B cell (primary cell): ENCODE results near the gene KCNH1. TPM values are rescaled to one million over a fixed set of nuclear protein-coding genes. Genes with fewer than 3 reads are reported as not detected.

Source experiments
- ATAC-seq: fragments of 200-7000 bp; cut with Tn5 transposase; one replicate; pipeline ENCODE4 v1.10.0; 2021; ENCODE audit warnings: low read depth, mild to moderate bottlenecking, moderate number of reproducible peaks, moderate library complexity
- CTCF ChIA-PET: fragments of 350-600 bp; sonication (Branson Sonifier 250); formaldehyde crosslinking; loops from one replicate; lab custom pipeline; 2021; ENCODE audit warnings: antibody characterized with exemption, inconsistent platforms; lab: Charles Lee
- POLR2A ChIA-PET: fragments of 350-600 bp; sonication (Branson Sonifier 250); formaldehyde crosslinking; loops from one replicate; lab custom pipeline; 2021; ENCODE audit warnings: antibody characterized with exemption; lab: Charles Lee
- DNase-seq: peaks from one replicate; pipeline ENCODE4 v3.0.0; 2013
- H2AFZ ChIP-seq: 2 replicates; pipeline ENCODE4 v1.6.1; 2012; ENCODE audit warnings: mild to moderate bottlenecking, low read depth, low read length; ENCODE audit not compliant: insufficient read depth, poor library complexity, severe bottlenecking
- H3K27ac ChIP-seq, 2 donors: 1 replicate in 1 of 2; 2 replicates in 1 of 2; pipeline ENCODE4 v1.5.1; 2012 to 2013; ENCODE audit warnings: low read length in 2 of 2, mild to moderate bottlenecking in 2 of 2, moderate library complexity in 1 of 2
- H3K27me3 ChIP-seq, 4 experiments: fragments of 200-600 bp in 1 of 4; sonication (generic) in 1 of 4; replicated peaks in 1 of 4; 1 replicate in 2 of 4; 2 replicates in 2 of 4; pipeline versions ENCODE4 v1.6.1 to v1.7.0; 2013 to 2016; ENCODE audit warnings: low read length in 3 of 4, mild to moderate bottlenecking in 2 of 4, mixed read lengths in 1 of 4, moderate library complexity in 1 of 4; ENCODE audit not compliant: insufficient read depth in 4 of 4, control insufficient read depth in 3 of 4; ENCODE audit errors: control extremely low read depth in 1 of 4
- H3K36me3 ChIP-seq, 2 experiments: replicated peaks in 1 of 2; 1 replicate in 1 of 2; 2 replicates in 1 of 2; pipeline versions ENCODE4 v1.6.1 to v1.7.1; 2013; ENCODE audit warnings: low read length in 1 of 2; ENCODE audit not compliant: insufficient read depth in 2 of 2, control insufficient read depth in 1 of 2; ENCODE audit errors: control extremely low read depth in 1 of 2, extremely low read depth in 1 of 2
- H3K4me1 ChIP-seq, 2 donors: fragments of 200-600 bp in 1 of 2; sonication (generic) in 1 of 2; 1 replicate in 1 of 2; 2 replicates in 1 of 2; pipeline versions ENCODE4 v1.5.1 to v1.6.1; 2013 to 2017; ENCODE audit warnings: low read length in 2 of 2; ENCODE audit not compliant: control insufficient read depth in 2 of 2, insufficient read depth in 2 of 2
- H3K4me2 ChIP-seq: replicated peaks from 2 replicates; pipeline ENCODE3; 2012; ENCODE audit warnings: mild to moderate bottlenecking, low read depth, low read length; ENCODE audit not compliant: poor library complexity, severe bottlenecking
- H3K4me3 ChIP-seq, 5 experiments: fragments of 200-600 bp in 1 of 5; sonication (generic) in 1 of 5; 1 replicate in 3 of 5; 2 replicates in 2 of 5; pipeline versions ENCODE4 v1.5.1 to v1.7.0; 2011 to 2016; ENCODE audit warnings: low read length in 4 of 5, mild to moderate bottlenecking in 4 of 5, low read depth in 2 of 5, control low read depth in 1 of 5, moderate library complexity in 1 of 5; ENCODE audit not compliant: insufficient read depth in 1 of 5; ENCODE audit errors: control extremely low read depth in 1 of 5, extremely low read depth in 1 of 5
- H3K79me2 ChIP-seq: fragments of 200-600 bp; sonication (generic); one replicate; pipeline ENCODE4 v1.6.0; 2016; ENCODE audit warnings: low read length; ENCODE audit not compliant: control insufficient read depth, insufficient read depth
- H3K9ac ChIP-seq: fragments of 200-600 bp; sonication (generic); 2 replicates; pipeline ENCODE4 v1.6.1; 2017; ENCODE audit warnings: mild to moderate bottlenecking, low read length, moderate library complexity
- H3K9me3 ChIP-seq, 3 donors: one replicate each; pipeline versions ENCODE4 v1.6.1 to v1.7.1; 2013; ENCODE audit warnings: low read length in 2 of 3; ENCODE audit not compliant: control insufficient read depth in 2 of 3, insufficient read depth in 1 of 3; ENCODE audit errors: control extremely low read depth in 1 of 3
- H4K20me1 ChIP-seq: 2 replicates; pipeline ENCODE4 v1.6.0; 2012; ENCODE audit warnings: mild to moderate bottlenecking, low read length; ENCODE audit not compliant: insufficient read depth, control insufficient read depth, poor library complexity, severe bottlenecking
- H3K27ac Mint-ChIP-seq: one replicate; pipeline ENCODE4 v1.8.0; 2021; ENCODE audit warnings: mixed read lengths
- H3K27me3 Mint-ChIP-seq: one replicate; pipeline ENCODE4 v1.8.0; 2021; ENCODE audit warnings: mixed read lengths
- H3K4me1 Mint-ChIP-seq: one replicate; pipeline ENCODE4 v1.8.0; 2021; ENCODE audit warnings: mixed read lengths
- H3K4me3 Mint-ChIP-seq: one replicate; pipeline ENCODE4 v1.8.0; 2021; ENCODE audit warnings: mixed read lengths
- H3K9me3 Mint-ChIP-seq: one replicate; pipeline ENCODE4 v1.8.0; 2022; ENCODE audit warnings: mixed read lengths; ENCODE audit not compliant: insufficient read depth
- CTCF ChIP-seq: fragments of 200-600 bp; IDR thresholded peaks from one replicate; pipeline ENCODE4 v1.8.0; 2022; ENCODE audit warnings: antibody characterized with exemption, mild to moderate bottlenecking
- EZH2 ChIP-seq: IDR thresholded peaks from 2 replicates; pipeline ENCODE4 v1.6.1; 2012; ENCODE audit warnings: borderline replicate concordance, low read depth, mild to moderate bottlenecking, moderate library complexity, low read length; ENCODE audit not compliant: insufficient read depth, poor library complexity, severe bottlenecking
- WGBS: methylation state at CpG from one replicate; pipeline ENCODE4 v1.1.5; 2013; ENCODE audit warnings: missing lambda C conversion rate; ENCODE audit not compliant: insufficient coverage; 5-methylcytosine and 5-hydroxymethylcytosine counted together
- intact Hi-C: fragments of 100-400 bp; cut with micrococcal nuclease; formaldehyde crosslinking; loops from one replicate; pipeline ENCODE4 v1.10.0; 2022
- polyA plus RNA-seq: library from polyadenylated mRNA; depleted of rRNA; stranded (reverse); fragments of >200 nt; gene quantifications from 2 replicates; pipeline ENCODE4 v1.2.3, GENCODE V29; 2012
- total RNA-seq, 2 donors: library from RNA; stranded (reverse); fragments of 120-200 nt in 1 of 2; gene quantifications; 1 replicate in 1 of 2; 2 replicates in 1 of 2; pipeline versions ENCODE4 v1.2.3 to v1.2.4, GENCODE V29; 2013 to 2022

The KCNH1 gene
- total and polyA plus RNA-seq, 2 donors (not counting 1 experiment from before 2014, with no cell fraction given): not detected

DNA sequence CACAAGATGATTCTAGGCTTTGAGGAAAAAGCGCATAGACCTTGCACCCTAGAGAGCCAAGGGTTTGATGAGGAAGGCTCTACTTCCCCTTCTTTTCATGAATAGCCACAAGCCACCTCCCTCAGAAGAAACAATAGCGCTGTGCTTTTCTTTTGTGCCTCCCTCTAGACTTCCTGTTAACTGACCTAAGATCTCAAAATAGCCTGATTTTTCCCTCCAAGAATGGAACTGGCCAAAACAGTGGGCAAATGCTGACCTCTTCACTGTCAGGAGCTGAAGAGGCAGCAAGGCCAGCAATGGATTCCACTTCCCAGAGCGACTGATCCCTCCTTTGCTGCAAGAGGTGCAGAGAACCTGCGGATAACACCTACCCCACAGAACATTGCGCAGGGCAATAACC lies 362.8 kb downstream of the KCNH1 start:
- Histone ChIP-seq H3K79me2 (no peaks in the 10 kb centered on the region), H3K9me3 (no peaks in the 10 kb centered on the region), H3K9ac (no peak overlapping the region), H3K27ac (no peak overlapping the region), H3K4me2 (no peak overlapping the region), H3K4me3 (no peak overlapping the region), H3K4me1 (no peaks in the 10 kb centered on the region), H4K20me1 (no peaks in the 10 kb centered on the region), H3K27me3 (peaks cover 0 to 2% (median 0%) of the 10 kb centered on the region in 4 experiments), H2AFZ (no peak overlapping the region), H3K36me3 (no peaks in the 10 kb centered on the region)
- DNase-seq: no peak
- intact Hi-C loops: no loop called here
- no peak for ATAC-seq
- Mint-ChIP-seq H3K4me3 (no peak overlapping the region), H3K4me1 (no peaks in the 10 kb centered on the region), H3K27me3 (no peaks in the 10 kb centered on the region), H3K9me3 (no peaks in the 10 kb centered on the region), H3K27ac (no peak overlapping the region)
- ChIA-PET POLR2A (no interaction called here), CTCF (no interaction called here)
- WGBS: 51% methylated on average over 2 of the region's 5 CpGs
- TF ChIP-seq CTCF (no peak), EZH2 (no peak)

DNA sequence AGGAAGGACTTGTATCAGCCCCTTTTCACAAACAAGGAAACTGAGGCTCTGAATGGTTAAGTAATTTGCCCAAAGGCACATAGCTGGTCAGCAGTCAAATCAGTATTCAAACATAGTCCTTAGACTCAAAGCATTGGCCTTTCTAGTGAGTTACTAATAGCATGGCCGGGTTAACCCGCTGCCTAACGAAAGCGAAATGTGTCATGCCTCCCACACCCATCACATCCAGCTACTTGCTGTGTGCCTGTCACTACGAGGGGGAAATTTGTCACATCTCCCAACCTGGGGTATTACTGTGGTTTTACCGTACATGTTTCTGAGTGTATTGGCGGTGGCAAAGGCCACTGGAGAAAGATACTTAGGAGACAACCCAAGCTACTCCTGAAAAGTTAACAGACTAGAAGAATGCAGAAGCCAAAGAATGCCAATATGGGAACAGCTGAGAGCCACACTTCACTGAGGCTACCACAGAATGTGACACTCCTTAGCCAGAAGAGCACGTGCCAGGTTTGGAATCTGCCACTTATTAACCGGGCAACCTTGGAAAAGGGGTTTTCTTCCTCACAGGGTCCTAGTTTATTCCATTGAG lies 363.5 kb downstream of the KCNH1 start:
- POLR2A ChIA-PET: no interaction called here
- Mint-ChIP-seq H3K27ac (no peak overlapping the region), H3K4me1 (no peaks in the 10 kb centered on the region), H3K4me3 (no peak overlapping the region), H3K27me3 (no peaks in the 10 kb centered on the region), H3K9me3 (no peaks in the 10 kb centered on the region)
- intact Hi-C loops: no loop called here
- Histone ChIP-seq H3K4me3 (no peak overlapping the region), H3K4me1 (no peaks in the 10 kb centered on the region), H3K27me3 (peaks cover 0 to 2% (median 0%) of the 10 kb centered on the region in 4 experiments), H4K20me1 (no peaks in the 10 kb centered on the region), H3K4me2 (no peak overlapping the region), H2AFZ (no peak overlapping the region), H3K36me3 (no peaks in the 10 kb centered on the region), H3K9ac (no peak overlapping the region), H3K79me2 (no peaks in the 10 kb centered on the region), H3K27ac (no peak overlapping the region), H3K9me3 (no peaks in the 10 kb centered on the region)
- 100% methylated on average over 5 of the region's 9 CpGs for WGBS
- DNase-seq: no peak
- CTCF ChIA-PET: no interaction called here
- ATAC-seq: no peak
- TF ChIP-seq CTCF (no peak), EZH2 (no peak)
